Endothelial cell of umbilical vein (primary cell): ENCODE measurements around the gene GNAZ.

Experiments used
- POLR2A ChIP-seq: IDR thresholded peaks from 2 replicates; pipeline ENCODE4 v1.6.1; 2012; ENCODE audit warnings: low read depth, mild to moderate bottlenecking, control low read depth, low read length
- POLR2AphosphoS5 ChIP-seq: IDR thresholded peaks from 2 replicates; pipeline ENCODE4 v1.6.1; 2012; ENCODE audit warnings: low read depth, mild to moderate bottlenecking, control low read depth, low read length, moderate library complexity; ENCODE audit not compliant: insufficient read depth

DNA sequence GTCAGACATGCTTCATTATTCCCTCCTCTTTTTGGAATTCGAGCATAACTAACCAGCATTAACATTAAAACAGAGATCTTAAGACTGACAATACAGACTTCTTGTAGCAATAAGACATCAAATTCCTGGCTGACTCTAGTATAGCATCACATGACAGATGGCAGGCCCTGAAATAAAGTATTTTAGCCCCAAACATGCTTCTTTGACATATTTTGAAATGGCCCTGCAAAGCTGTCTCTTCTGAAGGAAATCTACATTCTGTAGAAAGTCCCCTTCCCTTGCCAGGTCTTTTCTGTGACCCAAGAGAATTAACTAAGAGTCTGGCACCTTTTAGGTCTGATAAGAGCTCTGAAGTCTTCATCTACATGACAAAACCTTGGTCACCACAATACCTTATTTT, 38.5 kb upstream of the GNAZ start:
- no peak for TF ChIP-seq POLR2AphosphoS5
- no peak for TF ChIP-seq POLR2A
